Measurements from ENCODE around the gene LAMA5.

DNA sequence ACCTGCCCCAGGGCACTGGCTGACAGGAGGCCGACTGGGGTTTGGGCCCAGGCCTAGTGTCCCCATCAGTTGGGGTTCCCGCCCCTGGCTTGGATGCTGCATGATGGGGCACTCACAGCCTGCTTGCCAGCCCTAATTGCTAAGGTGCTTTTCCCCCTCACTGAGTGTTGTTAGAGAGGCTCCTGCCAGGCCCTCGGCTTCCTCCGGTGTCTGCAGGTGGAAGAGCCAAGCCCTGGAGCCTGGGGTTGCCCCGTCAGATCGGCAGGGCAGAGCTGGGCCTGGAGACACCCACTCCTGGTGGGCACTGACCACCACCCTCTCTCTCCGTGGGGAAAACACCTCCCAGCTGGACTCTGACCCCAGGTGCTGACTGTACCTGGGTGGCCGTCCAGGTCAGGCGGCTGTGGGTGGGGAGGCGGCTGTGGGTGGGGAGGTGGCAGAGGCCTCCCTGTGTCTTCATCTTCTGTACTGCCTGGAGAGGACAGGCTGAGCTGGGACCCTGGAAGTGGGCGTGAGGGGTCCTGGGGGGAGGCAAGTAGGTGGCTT lies 46.0 kb upstream of the LAMA5 start:
- TF ChIP-seq, protein P1, sequence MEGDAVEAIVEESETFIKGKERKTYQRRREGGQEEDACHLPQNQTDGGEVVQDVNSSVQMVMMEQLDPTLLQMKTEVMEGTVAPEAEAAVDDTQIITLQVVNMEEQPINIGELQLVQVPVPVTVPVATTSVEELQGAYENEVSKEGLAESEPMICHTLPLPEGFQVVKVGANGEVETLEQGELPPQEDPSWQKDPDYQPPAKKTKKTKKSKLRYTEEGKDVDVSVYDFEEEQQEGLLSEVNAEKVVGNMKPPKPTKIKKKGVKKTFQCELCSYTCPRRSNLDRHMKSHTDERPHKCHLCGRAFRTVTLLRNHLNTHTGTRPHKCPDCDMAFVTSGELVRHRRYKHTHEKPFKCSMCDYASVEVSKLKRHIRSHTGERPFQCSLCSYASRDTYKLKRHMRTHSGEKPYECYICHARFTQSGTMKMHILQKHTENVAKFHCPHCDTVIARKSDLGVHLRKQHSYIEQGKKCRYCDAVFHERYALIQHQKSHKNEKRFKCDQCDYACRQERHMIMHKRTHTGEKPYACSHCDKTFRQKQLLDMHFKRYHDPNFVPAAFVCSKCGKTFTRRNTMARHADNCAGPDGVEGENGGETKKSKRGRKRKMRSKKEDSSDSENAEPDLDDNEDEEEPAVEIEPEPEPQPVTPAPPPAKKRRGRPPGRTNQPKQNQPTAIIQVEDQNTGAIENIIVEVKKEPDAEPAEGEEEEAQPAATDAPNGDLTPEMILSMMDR (conservative IDR thresholded peaks at IDR 0.05 in 1 of 2, IDR thresholded peaks at IDR 0.05 in 1 of 2; ENCODE audit: extremely low read depth in 1 of 2, insufficient read depth in 1 of 2, low read depth in 1 of 2, low read length in 2 of 2), result no peak
- no peak for TF ChIP-seq EZH2 (IDR thresholded peaks at IDR 0.05; ENCODE audit: borderline replicate concordance, low read length)

All from mammary epithelial cell (primary cell).